Ureter (tissue), 1 donor: ENCODE measurements around the gene GASK1B. TPM values are rescaled to one million over a fixed set of nuclear protein-coding genes. Genes with fewer than 3 reads are reported as not detected.

Source experiments
- DNase-seq: peaks from one replicate; pipeline ENCODE4 v3.0.0-alpha.2; 2020; ENCODE audit warnings: low spot score
- total RNA-seq: library from RNA; stranded (reverse); gene quantifications from one replicate; pipeline ENCODE4 v1.2.4, GENCODE V29; 2023
- donor health status: DM: yes; HTN: yes; CAD: no.

Gene GASK1B
- total RNA-seq, 1 donor from 2014 or later, result 30.8 TPM

DNA sequence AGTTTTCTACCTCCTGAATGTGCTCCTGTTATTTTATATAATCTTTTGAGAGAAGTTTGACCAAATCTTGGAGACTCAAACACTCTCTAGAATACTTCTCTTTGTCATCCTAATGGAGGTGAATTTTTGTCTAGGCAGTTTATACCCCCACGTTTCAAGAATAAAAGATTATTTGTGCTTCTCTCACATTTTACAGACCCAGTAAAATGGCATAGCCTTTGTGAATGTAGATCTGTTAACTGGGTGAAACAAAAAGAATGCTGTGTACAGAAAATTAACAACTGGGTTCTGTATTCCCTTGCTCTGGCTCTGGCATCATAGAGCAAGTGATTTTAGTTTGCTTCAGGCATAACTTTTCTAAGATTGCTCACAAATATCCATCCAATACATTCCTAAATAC, 26.1 kb downstream of the GASK1B start:
- DNase-seq, result no peak

DNA sequence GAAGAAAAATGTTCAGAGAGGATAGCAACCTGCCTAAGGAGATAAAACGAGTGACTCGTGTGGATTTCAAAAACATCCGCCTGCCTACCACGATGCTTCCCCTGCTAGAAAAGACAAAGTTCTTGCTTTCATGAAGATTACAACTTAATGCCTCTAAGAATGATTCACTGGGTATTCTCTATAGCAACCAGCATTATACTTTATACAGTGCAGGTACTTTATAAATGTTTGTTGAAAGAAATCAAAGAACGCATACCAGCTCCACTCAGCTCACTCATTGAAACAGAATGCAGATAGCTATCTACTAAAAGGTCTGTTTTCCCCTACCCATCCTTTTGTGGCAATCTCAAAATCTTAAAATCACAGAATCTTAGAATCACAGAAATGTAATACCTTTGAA, 33.7 kb downstream of the GASK1B start:
- DNase-seq, result no peak

DNA sequence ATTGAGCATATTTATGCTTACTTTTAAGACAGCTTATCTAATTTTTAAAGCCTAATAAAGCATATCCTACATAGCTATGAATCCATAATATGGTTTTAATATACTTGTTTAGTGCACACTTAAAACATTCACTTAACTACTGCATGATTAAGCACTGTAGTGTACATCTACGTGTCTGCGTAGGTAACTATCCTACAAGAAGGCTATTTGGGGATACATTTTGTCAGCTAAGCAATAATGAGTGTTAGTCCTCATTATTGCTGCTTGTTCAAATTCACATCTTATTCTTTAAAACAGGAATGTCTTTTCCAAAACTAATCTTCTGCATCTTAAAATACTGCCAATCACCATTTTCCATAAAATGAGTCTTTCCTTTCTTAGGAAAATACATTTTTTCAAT, 38.6 kb downstream of the GASK1B start:
- no peak for DNase-seq

GRCh38 chr4:158133551-158133950, 39.3 kb downstream of the GASK1B start:
- no peak for DNase-seq

DNA sequence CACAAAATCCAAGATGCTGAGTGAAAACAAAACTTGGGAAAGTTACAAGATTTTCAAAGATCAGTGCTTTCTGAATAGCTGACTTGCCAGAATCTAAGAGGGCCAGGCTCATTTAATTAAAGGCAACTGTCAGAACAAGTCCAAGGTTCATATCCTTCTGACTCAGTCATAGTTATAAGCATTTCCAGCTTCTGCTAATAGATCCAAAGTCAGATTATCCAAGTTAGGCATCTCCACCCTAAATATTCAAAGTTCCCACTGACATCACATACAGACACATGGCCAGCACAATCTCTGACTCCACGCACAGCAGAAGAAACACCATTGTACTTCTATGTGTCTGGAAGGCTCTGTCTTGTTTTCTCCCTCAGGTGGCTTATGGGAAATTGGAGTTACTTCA, 41.8 kb downstream of the GASK1B start:
- DNase-seq, result no peak

DNA sequence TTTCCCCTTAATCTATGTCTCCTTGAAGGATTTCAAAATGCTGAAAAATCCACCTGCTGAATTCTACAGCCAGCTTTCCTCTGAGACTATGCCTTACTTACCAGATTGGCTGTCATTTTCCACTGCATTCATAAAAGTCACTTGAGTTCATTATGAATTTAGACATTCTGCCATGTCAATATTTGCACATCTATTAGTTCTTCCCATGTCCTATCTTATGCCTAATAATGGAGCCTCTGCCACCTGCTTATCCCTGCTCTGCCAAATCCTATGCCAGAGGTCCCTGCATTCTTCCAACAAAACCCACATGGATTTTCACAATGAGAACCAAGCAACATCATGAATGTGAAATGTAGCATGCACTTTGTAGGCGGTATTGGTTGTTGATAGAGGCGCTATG, 42.6 kb downstream of the GASK1B start:
- no peak for DNase-seq

DNA sequence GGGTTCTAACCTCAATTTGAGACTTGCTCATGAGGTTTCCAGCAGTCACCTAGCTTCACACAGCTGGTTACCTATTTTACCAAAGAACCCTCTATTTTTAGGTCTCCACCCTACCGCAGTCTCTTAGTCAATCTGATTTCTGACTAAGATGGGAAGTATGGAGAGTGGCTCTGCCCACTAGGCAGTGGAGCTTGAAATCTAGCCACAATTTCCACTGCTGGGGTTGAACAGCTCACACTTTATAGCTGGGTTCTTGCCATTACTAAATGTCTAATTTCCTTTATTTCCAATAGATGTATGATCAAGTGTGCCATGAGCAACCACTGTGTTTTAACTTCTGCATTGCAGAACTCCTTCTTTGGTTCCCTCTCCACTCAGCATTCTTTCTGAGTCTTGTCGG, 43.1 kb downstream of the GASK1B start:
- no peak for DNase-seq

DNA sequence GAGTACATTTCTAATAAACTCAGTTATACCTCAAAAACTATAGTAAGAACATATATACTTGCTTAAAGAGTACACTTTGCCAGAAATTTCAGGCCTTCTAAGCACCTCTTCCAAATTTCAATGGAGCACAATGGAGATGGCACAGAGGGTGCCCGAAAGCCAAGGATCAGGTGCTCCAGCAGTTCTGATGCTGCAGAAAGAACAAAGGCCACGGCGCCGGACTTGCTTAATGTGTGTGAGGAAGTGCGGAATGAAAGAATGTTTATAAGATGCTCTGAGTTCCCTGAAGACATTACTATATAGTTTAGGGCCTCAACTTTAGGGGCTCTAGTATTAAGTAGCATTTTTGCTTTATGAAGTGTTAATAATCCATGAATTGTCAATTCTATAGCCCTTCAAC, 44.3 kb downstream of the GASK1B start:
- no peak for DNase-seq

GRCh38 chr4:158125310-158125709, 47.5 kb downstream of the GASK1B start:
- DNase-seq, result no peak

Other genes with a start within 250 kb of the GASK1B start
- 26.2 TPM for gene TMEM144, start 37.5 kb upstream of the GASK1B start, total RNA-seq